GM18502 (cell line): Measurements from ENCODE around the gene KIZ.

Source experiments
- ATAC-seq: cut with Tn5 transposase; IDR thresholded peaks from one replicate; pipeline ENCODE4 v1.9.1; 2021; ENCODE audit warnings: mild to moderate bottlenecking; ENCODE audit not compliant: unreplicated experiment, poor library complexity

KIZ gene

GRCh38 chr20:21209668-21210067 is 83.8 kb downstream of the KIZ start:
- no peak for ATAC-seq

- ATAC-seq: no peak
Observed at GRCh38 chr20:21213691-21214090, 87.8 kb downstream of the KIZ start.

DNA sequence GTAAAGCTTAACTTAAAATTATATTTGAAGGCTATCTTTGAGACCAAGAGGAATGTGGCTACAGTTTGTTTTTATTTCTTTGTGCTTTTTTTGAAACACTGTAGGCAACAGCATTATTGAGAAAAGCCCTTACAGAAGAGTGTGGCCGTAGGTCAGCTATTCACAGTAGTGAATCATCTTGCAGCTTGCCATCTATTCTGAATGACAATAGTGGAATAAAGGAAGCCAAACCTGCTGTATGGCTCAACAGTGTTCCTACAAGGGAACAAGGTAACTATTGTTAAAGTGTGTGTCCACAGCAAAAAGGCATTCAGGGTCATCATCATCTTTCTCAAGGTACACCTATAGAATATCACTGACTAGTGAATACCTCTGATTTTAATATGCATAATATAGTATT is 88.5 kb downstream of the KIZ start:
- no peak for ATAC-seq

DNA sequence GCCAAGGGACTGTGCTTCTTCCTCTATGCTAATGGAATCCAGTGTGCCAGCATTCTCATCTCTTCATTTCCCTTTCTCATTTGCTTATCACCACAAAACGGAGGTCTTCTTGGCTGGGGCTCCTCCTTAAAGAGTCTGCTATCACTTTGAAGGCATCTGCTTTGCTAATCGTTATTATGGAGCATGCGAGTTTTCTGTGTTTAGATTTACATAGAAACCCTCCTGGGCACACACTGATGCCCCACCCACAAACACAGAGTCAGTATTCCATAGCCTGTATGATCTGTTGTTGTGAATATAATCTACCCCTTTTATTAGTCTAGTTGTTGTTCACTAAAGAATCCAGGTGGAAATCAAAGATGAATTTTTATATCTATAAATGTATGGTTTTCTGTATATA is 93.8 kb downstream of the KIZ start:
- no peak for ATAC-seq

- no peak for ATAC-seq
Observed at GRCh38 chr20:21224217-21224616, 98.3 kb downstream of the KIZ start.

DNA sequence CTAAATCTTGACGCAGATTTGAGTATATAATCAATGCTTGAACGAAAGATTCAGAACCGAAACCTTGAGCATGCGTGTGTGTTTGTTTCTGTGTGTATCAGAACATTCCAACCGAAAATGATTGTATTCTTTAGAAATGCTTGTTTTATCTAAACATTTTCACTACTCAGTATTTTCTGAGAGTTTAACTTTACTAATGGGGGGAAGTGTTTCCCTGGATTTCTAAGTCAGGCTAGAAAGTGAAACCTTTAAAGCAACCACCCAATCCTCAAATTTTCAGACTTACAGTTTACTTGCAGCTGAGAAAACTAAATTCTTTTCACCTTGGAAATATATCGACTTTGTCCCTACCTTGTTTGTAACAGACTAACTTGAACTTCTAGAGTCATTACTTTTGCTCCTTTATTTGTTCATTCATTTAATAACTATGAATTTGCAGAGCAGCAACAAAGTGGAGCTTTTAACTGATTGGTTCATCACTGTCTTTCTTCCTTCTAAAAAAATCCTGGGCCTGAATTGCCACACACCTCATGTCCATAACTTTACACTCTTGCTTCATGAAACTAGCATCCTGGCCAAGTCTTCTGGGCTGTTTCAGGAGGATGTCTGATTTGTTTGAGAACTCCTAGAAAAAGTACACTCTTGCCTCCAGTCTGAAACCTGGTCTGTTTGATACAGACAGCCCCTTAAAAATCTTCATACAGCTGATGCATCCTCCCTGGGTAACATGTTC is 99.5 kb downstream of the KIZ start:
- no peak for ATAC-seq

GRCh38 chr20:21228511-21228910 is 102.6 kb downstream of the KIZ start:
- peak; percentile 90 for ATAC-seq

GRCh38 chr20:21229163-21229562 is 103.3 kb downstream of the KIZ start:
- ATAC-seq: no peak

DNA sequence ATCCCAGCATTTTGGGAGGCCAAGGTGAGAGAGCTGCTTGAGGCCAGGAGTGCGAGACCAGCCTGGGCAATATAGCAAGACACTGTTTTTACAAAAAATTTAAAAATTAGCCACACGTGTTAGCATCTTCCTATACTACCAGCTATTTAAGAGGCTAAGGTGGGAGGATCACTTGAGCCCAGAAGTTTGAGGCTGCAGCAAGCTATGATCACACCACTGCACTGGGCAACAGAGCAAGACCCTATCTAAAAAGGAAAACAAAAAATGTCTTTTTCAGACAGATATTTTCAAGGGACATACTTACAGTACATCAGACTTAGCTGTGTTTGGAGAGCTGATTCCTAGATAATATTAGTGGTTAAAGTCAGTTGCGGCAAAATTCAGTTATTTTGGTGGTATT is 104.3 kb downstream of the KIZ start:
- ATAC-seq: no peak

GRCh38 chr20:21230686-21231085 is 104.8 kb downstream of the KIZ start:
- ATAC-seq: no peak

DNA sequence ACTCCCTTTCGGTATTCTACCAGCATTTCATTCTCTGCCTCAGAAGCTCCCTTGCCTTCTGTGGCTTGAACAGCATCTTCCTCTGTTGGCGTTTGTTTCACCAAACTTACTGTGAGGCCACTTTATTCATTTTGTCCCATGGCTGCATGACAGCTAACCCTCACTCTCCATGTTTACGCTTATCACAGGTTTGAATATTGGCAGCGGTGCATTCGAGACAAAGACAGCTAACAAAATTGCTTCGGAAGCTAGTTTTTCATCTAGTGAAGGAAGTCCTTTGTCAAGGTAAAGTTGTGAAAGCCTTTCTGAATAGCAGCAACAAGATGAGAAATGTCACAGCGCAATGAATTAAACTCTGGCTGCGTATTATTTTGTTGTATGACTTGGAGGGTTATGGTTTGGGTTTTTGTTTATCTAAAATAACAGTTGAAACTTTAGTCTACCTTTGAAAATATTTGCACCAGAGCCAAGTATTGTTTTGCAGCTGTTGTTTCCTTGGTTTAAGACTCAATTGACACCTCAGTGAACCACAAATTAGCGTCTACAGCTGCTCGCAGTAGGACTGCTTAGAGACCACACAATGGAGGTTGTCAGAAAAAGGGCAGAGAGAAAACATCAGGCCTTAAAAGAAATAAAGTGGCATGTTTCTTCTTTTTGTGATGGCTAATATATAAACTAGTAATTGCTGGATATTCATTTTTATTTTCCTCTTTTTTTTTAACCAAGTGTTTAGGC is 106.8 kb downstream of the KIZ start:
- ATAC-seq: no peak

GRCh38 chr20:21234324-21234723 is 108.4 kb downstream of the KIZ start:
- no peak for ATAC-seq

- ATAC-seq: no peak
Observed at GRCh38 chr20:21234806-21235483, 109.1 kb downstream of the KIZ start.

DNA sequence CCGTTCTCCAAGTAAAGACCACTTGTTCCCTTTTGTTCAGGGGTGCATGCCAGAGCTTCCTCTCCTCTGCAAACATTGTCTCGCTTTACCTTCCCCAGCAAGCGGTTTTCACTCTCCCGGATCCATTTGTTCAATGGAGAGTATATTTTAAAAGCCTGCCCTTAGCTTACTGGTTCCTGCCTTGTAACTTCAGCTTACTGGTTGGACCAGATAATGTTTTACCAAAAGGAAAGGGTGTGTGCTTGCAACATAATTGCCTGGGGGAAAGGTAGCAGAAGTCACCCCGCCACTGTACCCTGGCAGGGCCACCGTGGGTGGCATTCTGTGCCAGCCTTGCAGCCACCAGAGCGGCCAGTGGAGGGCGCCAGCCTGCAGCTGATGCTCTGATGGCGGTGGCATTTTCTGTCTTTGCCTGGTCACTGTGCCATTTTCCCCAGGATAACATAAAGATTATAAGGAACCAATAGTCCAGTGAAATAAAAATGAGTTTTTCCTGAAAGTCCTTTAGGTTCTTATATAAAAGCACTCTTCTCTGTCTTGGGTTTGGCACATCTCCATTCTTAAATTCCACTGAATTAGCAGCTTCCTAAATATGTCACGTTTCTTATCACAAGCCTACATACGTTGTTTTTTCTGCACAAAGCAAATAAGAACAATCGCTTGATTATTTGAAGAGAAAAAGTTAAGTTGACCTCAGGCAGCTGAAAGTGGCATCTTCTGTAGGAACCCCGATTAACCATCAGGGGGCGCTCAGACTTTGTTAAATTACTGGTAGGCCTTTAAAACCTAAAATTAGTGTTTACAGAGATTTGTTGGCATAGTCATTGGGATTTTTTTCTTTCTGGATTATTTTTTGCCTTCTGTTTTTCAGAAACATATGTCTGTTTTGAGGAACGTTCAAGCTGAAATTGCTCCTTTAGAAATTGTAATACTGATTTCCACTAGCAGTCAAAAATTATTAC is 109.9 kb downstream of the KIZ start:
- ATAC-seq: peak; percentile 58

GRCh38 chr20:21237956-21238799 is 112.3 kb downstream of the KIZ start:
- ATAC-seq: no peak

- ATAC-seq: no peak
Observed at GRCh38 chr20:21238818-21239536, 113.1 kb downstream of the KIZ start.

DNA sequence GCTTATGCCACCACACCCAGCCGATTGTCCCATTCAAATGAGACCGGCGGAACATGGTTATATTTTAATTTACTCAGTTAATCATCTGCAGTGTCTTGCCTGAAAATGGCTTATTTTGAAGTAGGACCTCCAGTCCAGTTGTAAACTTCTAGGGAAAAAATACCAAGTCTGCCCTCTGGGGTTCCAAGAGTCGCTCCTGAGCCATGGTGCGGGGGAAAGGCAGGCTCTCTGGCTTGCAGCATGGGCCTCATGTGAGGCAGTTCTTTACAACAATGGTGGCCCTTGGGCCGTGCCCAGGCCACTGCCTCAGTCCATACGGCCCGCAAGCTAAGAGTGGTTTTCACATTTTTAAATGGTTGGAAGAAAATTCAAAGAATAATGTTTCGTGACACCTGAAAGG is 114.5 kb downstream of the KIZ start:
- no peak for ATAC-seq

DNA sequence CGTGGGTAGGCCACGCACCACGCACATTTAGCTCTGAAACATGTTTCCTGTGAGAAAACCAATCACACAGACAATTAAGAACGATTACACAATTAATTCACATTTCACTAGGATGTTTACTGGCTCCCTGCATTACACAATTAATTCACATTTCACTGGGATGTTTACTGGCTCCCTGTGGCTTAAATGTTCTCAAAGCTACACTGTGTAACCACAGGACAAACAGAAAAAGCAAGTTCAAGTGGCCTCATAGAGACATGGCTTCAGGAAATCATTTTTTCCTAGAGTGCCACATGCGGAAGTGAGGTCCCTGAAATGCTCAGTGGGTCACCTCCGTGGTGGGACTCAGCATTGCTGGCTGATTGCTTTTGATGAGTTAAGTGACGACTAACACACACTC is 115.5 kb downstream of the KIZ start:
- ATAC-seq: no peak

DNA sequence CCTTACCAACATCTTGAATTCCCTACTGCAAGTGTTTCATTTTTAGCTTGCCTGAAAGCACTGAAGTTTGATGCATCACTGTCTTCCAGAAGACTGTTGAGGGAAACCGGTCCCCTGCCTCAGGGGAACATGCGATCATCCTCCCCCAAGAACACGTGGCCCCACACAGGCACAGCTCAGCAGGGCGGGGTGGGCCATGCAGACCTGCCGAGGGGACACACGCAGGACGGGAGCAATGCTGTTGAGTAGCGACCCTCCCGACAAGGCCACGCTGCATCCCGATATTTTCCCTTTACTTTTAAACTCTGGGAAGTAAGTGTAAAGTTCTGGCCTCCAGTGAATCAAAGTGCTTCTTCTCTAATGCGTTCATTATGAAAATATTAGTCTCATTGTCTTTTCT is 117.9 kb downstream of the KIZ start:
- ATAC-seq: no peak
